ENCODE data around the gene PLA2G4F. TPM values are rescaled to one million over a fixed set of nuclear protein-coding genes. Genes with fewer than 3 reads are reported as not detected.

Gene PLA2G4F
- total RNA-seq, 1 experiment from 2014 or later = 1.9 TPM

GRCh38 chr15:42090781-42091180 lies 65.7 kb downstream of the PLA2G4F start:
- H2AFZ ChIP-seq = no peak overlapping the region

GRCh38 chr15:42090370-42090769 lies 66.1 kb downstream of the PLA2G4F start:
- Histone ChIP-seq H3K4me2 (no peak overlapping the region), H3K36me3 (ENCODE audit: low read depth) (no peaks in the 10 kb centered on the region), H3F3A (ENCODE audit: insufficient read depth, low read depth) (peaks cover 4% of the 10 kb centered on the region; the same call in 1 of the 2 replicates), H3K4me1 (replicated peaks; ENCODE audit: insufficient read depth) (peaks cover 30% of the 10 kb centered on the region), H2AFZ (no peak overlapping the region), H4K20me1 (ENCODE audit: insufficient read depth) (no peaks in the 10 kb centered on the region), H3K4me3 (no peak overlapping the region), H3K27ac (no peak overlapping the region), H3K27me3 (ENCODE audit: insufficient read depth, low read depth) (no peaks in the 10 kb centered on the region), H3K79me2 (ENCODE audit: low read depth) (no peaks in the 10 kb centered on the region), H3K9me2 (ENCODE audit: insufficient read depth) (no peaks in the 10 kb centered on the region), H3K9me3 (ENCODE audit: insufficient read depth, low read depth) (no peaks in the 10 kb centered on the region)
- ChIA-PET POLR2A (ENCODE audit: unreplicated experiment) (no interaction called here), CTCF (no interaction called here)
- intact Hi-C loops (cut with micrococcal nuclease; ENCODE audit: unreplicated experiment) = no loop called here
- TF ChIP-seq, protein P1, sequence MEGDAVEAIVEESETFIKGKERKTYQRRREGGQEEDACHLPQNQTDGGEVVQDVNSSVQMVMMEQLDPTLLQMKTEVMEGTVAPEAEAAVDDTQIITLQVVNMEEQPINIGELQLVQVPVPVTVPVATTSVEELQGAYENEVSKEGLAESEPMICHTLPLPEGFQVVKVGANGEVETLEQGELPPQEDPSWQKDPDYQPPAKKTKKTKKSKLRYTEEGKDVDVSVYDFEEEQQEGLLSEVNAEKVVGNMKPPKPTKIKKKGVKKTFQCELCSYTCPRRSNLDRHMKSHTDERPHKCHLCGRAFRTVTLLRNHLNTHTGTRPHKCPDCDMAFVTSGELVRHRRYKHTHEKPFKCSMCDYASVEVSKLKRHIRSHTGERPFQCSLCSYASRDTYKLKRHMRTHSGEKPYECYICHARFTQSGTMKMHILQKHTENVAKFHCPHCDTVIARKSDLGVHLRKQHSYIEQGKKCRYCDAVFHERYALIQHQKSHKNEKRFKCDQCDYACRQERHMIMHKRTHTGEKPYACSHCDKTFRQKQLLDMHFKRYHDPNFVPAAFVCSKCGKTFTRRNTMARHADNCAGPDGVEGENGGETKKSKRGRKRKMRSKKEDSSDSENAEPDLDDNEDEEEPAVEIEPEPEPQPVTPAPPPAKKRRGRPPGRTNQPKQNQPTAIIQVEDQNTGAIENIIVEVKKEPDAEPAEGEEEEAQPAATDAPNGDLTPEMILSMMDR (conservative IDR thresholded peaks at IDR 0.05) = no peak
- no peak for TF ChIP-seq EZH2 (IDR thresholded peaks at IDR 0.05; ENCODE audit: low read depth)
- no TSS peak for BruUV-seq (replicated peaks)
- DNase-seq = no peak

More at GRCh38 chr15:42090781-42091180, 65.7 kb downstream of the PLA2G4F start:
- Histone ChIP-seq H3K9me3 (ENCODE audit: insufficient read depth, low read depth) (no peaks in the 10 kb centered on the region), H3K4me2 (no peak overlapping the region), H3F3A (ENCODE audit: insufficient read depth, low read depth) (peaks cover under 1% of the 10 kb centered on the region; the same call in 1 of the 2 replicates), H3K4me3 (no peak overlapping the region), H3K4me1 (replicated peaks; ENCODE audit: insufficient read depth) (peaks cover 26% of the 10 kb centered on the region), H3K27me3 (ENCODE audit: insufficient read depth, low read depth) (no peaks in the 10 kb centered on the region), H3K9me2 (ENCODE audit: insufficient read depth) (no peaks in the 10 kb centered on the region), H3K36me3 (ENCODE audit: low read depth) (no peaks in the 10 kb centered on the region), H3K27ac (no peak overlapping the region), H3K79me2 (ENCODE audit: low read depth) (no peaks in the 10 kb centered on the region), H4K20me1 (ENCODE audit: insufficient read depth) (no peaks in the 10 kb centered on the region)
- no peak for DNase-seq
- POLR2A ChIA-PET (ENCODE audit: unreplicated experiment) = no interaction called here
- CTCF ChIA-PET = no interaction called here
- BruUV-seq (replicated peaks) = no TSS peak
- intact Hi-C loops (cut with micrococcal nuclease; ENCODE audit: unreplicated experiment) = no loop called here
- TF ChIP-seq, protein P1 (conservative IDR thresholded peaks at IDR 0.05) = no peak
- no peak for TF ChIP-seq EZH2 (IDR thresholded peaks at IDR 0.05; ENCODE audit: low read depth)

DNA sequence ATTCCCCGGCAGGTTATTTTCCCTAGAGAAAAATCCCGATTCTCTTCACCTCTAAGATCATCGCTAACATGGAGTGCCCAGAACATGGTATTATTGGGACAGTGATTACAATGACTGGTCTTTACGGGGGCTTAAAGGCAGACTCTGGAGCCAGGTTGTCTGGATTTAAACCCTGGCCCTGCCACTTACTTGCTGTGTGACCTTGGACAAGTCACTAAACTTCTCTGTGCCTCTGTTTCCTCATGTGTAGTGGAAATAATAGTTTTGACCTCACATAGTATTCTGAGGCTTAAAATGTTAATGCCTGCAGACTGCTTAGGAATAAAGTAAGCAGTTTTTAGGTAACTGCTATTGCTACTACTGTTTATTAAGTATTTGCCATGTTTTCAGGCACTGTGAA lies 66.5 kb downstream of the PLA2G4F start:
- Histone ChIP-seq H3K9me2 (ENCODE audit: insufficient read depth) (no peaks in the 10 kb centered on the region), H3K27ac (no peak overlapping the region), H3K27me3 (ENCODE audit: insufficient read depth, low read depth) (no peaks in the 10 kb centered on the region), H3K79me2 (ENCODE audit: low read depth) (no peaks in the 10 kb centered on the region), H3K4me1 (replicated peaks; ENCODE audit: insufficient read depth) (peaks cover 34% of the 10 kb centered on the region), H3K9me3 (ENCODE audit: insufficient read depth, low read depth) (no peaks in the 10 kb centered on the region), H4K20me1 (ENCODE audit: insufficient read depth) (no peaks in the 10 kb centered on the region), H2AFZ (no peak overlapping the region), H3K4me3 (no peak overlapping the region), H3K36me3 (ENCODE audit: low read depth) (no peaks in the 10 kb centered on the region), H3F3A (ENCODE audit: insufficient read depth, low read depth) (peaks cover 8% of the 10 kb centered on the region; the same call in 1 of the 2 replicates), H3K4me2 (no peak overlapping the region)
- DNase-seq = no peak
- intact Hi-C loops (cut with micrococcal nuclease; ENCODE audit: unreplicated experiment) = no loop called here
- ChIA-PET POLR2A (ENCODE audit: unreplicated experiment) (no interaction called here), CTCF (no interaction called here)
- TF ChIP-seq EZH2 (IDR thresholded peaks at IDR 0.05; ENCODE audit: low read depth) = no peak
- TF ChIP-seq, protein P1 (conservative IDR thresholded peaks at IDR 0.05) = no peak
- BruUV-seq (replicated peaks) = no TSS peak

Small RNA genes lying within 50 kb of the gene (microRNA-seq; reads per million reads assigned to microRNA genes)
- 61.9 reads per million, percentile 45 among the genes with 10 or more reads in this experiment for gene MIR627 (ENCODE audit: borderline number of aligned reads, borderline replicate concordance)

Other genes starting within 250 kb of the PLA2G4F start
- 15.4 and 18.1 TPM in 2 replicates for gene EHD4, start 184.1 kb downstream of the PLA2G4F start, total RNA-seq (2021)
- gene PLA2G4E, start 135.6 kb downstream of the PLA2G4F start, total RNA-seq (2021) = not detected in 2 replicates
- 0.90 and 1.4 TPM in 2 replicates for gene PLA2G4D, start 62.1 kb downstream of the PLA2G4F start, total RNA-seq (2021)
- 57.6 and 64.7 TPM in 2 replicates for gene VPS39, start 51.7 kb upstream of the PLA2G4F start, total RNA-seq (2021)
- gene GANC, start 116.6 kb upstream of the PLA2G4F start, total RNA-seq (2021) = 13.9 and 16.3 TPM in 2 replicates
- gene TMEM87A, start 116.8 kb upstream of the PLA2G4F start, total RNA-seq (2021) = 43.9 and 45.1 TPM in 2 replicates
- 0.18 and 0.50 TPM in 2 replicates for gene CAPN3, start 202.9 kb upstream of the PLA2G4F start, total RNA-seq (2021)

Data from PC-9 (cell line).